ENCODE data around the gene SYPL1. TPM values are rescaled to one million over a fixed set of nuclear protein-coding genes. Genes with fewer than 3 reads are reported as not detected.

SYPL1 gene
- total and polyA plus RNA-seq, 9 of the 15 experiments (the other 6 are each of a cell fraction or from before 2014, with no cell fraction given), result 23.8 to 214 (median 70.2) TPM

DNA sequence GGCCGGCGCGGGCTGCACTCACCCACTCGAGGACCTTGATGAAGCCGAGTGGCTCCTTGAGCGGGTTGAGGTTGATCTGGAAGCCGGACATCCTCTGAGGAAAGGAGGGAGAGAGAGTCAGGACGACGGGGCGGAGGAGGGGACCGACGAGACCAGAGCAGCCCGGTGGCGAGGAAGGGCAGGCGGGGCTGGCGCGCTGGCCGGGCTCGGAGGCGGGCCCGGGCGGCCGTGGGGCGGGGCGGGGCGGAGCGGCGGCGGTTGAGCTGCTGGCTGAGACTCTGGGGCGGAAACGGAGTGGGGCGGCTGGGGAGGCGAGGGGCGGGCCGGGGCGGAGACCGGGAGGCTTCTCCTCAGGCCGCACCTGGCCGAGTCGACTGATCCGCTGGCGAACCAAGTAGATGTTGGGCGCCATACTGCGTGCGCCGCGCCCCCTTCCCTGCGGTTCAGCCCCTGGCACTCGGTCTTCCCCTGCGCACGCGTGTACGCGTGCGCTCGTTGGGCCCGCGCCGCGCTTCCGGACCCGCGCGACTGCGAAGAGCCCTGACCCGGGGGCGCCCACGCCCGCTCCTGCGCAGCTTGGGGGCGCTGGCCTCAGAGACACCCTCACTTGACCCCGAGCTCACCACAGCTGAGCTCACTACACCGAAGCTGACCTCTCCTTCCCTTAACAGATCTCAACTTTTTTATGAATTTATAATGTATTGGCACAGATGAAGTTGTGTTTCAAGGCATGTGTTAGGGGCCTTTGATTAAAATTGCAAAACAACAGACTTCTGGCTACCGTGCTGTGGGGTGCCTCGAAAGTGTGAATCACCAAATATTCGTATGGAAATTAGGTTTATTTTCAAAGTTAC is at the start of gene SYPL1 (continued):
- TF ChIP-seq, protein P1, sequence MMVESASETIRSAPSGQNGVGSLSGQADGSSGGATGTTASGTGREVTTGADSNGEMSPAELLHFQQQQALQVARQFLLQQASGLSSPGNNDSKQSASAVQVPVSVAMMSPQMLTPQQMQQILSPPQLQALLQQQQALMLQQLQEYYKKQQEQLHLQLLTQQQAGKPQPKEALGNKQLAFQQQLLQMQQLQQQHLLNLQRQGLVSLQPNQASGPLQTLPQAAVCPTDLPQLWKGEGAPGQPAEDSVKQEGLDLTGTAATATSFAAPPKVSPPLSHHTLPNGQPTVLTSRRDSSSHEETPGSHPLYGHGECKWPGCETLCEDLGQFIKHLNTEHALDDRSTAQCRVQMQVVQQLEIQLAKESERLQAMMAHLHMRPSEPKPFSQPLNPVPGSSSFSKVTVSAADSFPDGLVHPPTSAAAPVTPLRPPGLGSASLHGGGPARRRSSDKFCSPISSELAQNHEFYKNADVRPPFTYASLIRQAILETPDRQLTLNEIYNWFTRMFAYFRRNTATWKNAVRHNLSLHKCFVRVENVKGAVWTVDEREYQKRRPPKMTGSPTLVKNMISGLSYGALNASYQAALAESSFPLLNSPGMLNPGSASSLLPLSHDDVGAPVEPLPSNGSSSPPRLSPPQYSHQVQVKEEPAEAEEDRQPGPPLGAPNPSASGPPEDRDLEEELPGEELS (CRISPR knock-in tag; IDR thresholded peaks at IDR 0.05; ENCODE audit: borderline replicate concordance), result no peak; the same call in 1 of the 2 replicates
- TF ChIP-seq MEIS2 (IDR thresholded peaks at IDR 0.05; ENCODE audit: partially characterized antibody) (peak; percentile 75), BRD4 (IDR thresholded peaks at IDR 0.05) (0 out of 2 replicates have a peak, but pooled peaks have one; percentile 26), ZBTB1 (CRISPR knock-in tag; IDR thresholded peaks at IDR 0.05; ENCODE audit: borderline replicate concordance, low read depth) (peak; percentile 89; the same call in 1 of the 2 replicates), CCNT2 (IDR thresholded peaks at IDR 0.05; ENCODE audit: borderline replicate concordance, extremely low read depth, insufficient read length, low read depth, low read length) (peak; percentile 99), ELF4 (CRISPR knock-in tag; IDR thresholded peaks at IDR 0.05) (peak; percentile 70; the same call in 1 of the 2 replicates), ZNF77 (CRISPR knock-in tag; IDR thresholded peaks at IDR 0.05) (no peak), ZC3H11A (IDR thresholded peaks at IDR 0.05; ENCODE audit: low read depth, low read length) (0 out of 2 replicates have a peak, but pooled peaks have one; percentile 57), ZNF41 (CRISPR knock-in tag; conservative IDR thresholded peaks at IDR 0.05) (peak; percentile 26; the same call in 1 of the 2 replicates), JUN (IDR thresholded peaks at IDR 0.05; ENCODE audit: borderline replicate concordance, low read depth, low read length) (no peak), JUN (CRISPR knock-in tag; IDR thresholded peaks at IDR 0.05; ENCODE audit: borderline replicate concordance) (peak; percentile 68; the same call in 1 of the 2 replicates), NONO (IDR thresholded peaks at IDR 0.05; ENCODE audit: low read depth in 2 of 2, low read length in 1 of 2) (peak; percentile 25 to 71; a peak in 1 of 4 replicates), POLR2G (IDR thresholded peaks at IDR 0.05; ENCODE audit: low read depth, low read length) (peak; percentile 96), MCM2 (IDR thresholded peaks at IDR 0.05; ENCODE audit: low read depth) (no peak), MTF1 (CRISPR knock-in tag; IDR thresholded peaks at IDR 0.05; ENCODE audit: borderline replicate concordance) (0 out of 2 replicates have a peak, but pooled peaks have one; percentile 28), TEAD4 (IDR thresholded peaks at IDR 0.05; ENCODE audit: low read length) (no peak), TEAD4 (CRISPR knock-in tag; IDR thresholded peaks at IDR 0.05; ENCODE audit: borderline replicate concordance) (0 out of 2 replicates have a peak, but pooled peaks have one; percentile 83), TEAD1 (CRISPR knock-in tag; IDR thresholded peaks at IDR 0.05) (0 out of 4 replicates have a peak, but pooled peaks have one; percentile 26 to 45), MYBL2 (IDR thresholded peaks at IDR 0.05; ENCODE audit: low read depth) (no peak), MYBL2 (CRISPR knock-in tag; IDR thresholded peaks at IDR 0.05; ENCODE audit: borderline replicate concordance) (no peak), MBD2 (IDR thresholded peaks at IDR 0.05; ENCODE audit: borderline replicate concordance, low read depth) (peak; percentile 98), PHF8 (IDR thresholded peaks at IDR 0.05; ENCODE audit: borderline replicate concordance, low read length) (peak; percentile 88), NFRKB (IDR thresholded peaks at IDR 0.05; ENCODE audit: low read depth) (0 out of 2 replicates have a peak, but pooled peaks have one; percentile 3)
- TF ChIP-seq, protein P2, sequence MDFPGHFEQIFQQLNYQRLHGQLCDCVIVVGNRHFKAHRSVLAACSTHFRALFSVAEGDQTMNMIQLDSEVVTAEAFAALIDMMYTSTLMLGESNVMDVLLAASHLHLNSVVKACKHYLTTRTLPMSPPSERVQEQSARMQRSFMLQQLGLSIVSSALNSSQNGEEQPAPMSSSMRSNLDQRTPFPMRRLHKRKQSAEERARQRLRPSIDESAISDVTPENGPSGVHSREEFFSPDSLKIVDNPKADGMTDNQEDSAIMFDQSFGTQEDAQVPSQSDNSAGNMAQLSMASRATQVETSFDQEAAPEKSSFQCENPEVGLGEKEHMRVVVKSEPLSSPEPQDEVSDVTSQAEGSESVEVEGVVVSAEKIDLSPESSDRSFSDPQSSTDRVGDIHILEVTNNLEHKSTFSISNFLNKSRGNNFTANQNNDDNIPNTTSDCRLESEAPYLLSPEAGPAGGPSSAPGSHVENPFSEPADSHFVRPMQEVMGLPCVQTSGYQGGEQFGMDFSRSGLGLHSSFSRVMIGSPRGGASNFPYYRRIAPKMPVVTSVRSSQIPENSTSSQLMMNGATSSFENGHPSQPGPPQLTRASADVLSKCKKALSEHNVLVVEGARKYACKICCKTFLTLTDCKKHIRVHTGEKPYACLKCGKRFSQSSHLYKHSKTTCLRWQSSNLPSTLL (IDR thresholded peaks at IDR 0.05), result no peak

Measured in K562 (cell line).